Activated T-cell treated with anti-CD3 and anti-CD28 coated beads, Interleukin-2, amount 50 U/mL, for 48 hours (primary cell): ENCODE data around the gene TTC33.
"Not testable (repeated sequence)": the region's sequence is repeated elsewhere in the genome, so short reads cannot be mapped to it uniquely, and the experiment has no call there.

Experiments
- DNase-seq, 2 experiments: peaks; one replicate each; pipeline ENCODE4 v3.0.0-alpha.2; 2020

The TTC33 gene

GRCh38 chr5:40605295-40605958, 150.3 kb downstream of the TTC33 start:
- no peak for DNase-seq

GRCh38 chr5:40603378-40603777, 152.4 kb downstream of the TTC33 start:
- no peak for DNase-seq

GRCh38 chr5:40601198-40601868, 154.4 kb downstream of the TTC33 start:
- DNase-seq = no peak

GRCh38 chr5:40600383-40600782, 155.4 kb downstream of the TTC33 start:
- no peak for DNase-seq

GRCh38 chr5:40599676-40600075, 156.1 kb downstream of the TTC33 start:
- DNase-seq = no peak

- no peak for DNase-seq
Measured at GRCh38 chr5:40594811-40595210, 160.9 kb downstream of the TTC33 start.

- DNase-seq = not testable (repeated sequence)
Measured at GRCh38 chr5:40591727-40592396, 163.9 kb downstream of the TTC33 start.

GRCh38 chr5:40587376-40587775, 168.4 kb downstream of the TTC33 start:
- DNase-seq = no peak

- no peak for DNase-seq
Measured at GRCh38 chr5:40585537-40586267, 170.1 kb downstream of the TTC33 start.

GRCh38 chr5:40584054-40584453, 171.7 kb downstream of the TTC33 start:
- DNase-seq = no peak

GRCh38 chr5:40578501-40579451, 177.0 kb downstream of the TTC33 start:
- peak; percentile 73 to 77 for DNase-seq

- no peak for DNase-seq
Measured at GRCh38 chr5:40577718-40578117, 178.0 kb downstream of the TTC33 start.

GRCh38 chr5:40575921-40576320, 179.8 kb downstream of the TTC33 start:
- DNase-seq = no peak

GRCh38 chr5:40575411-40575810, 180.3 kb downstream of the TTC33 start:
- no peak for DNase-seq

- no peak for DNase-seq
Measured at GRCh38 chr5:40572937-40573336, 182.8 kb downstream of the TTC33 start.

GRCh38 chr5:40572391-40572790, 183.4 kb downstream of the TTC33 start:
- no peak for DNase-seq

GRCh38 chr5:40571729-40572128, 184.0 kb downstream of the TTC33 start:
- no peak for DNase-seq

- no peak for DNase-seq
Measured at GRCh38 chr5:40570408-40571129, 185.2 kb downstream of the TTC33 start.

GRCh38 chr5:40569546-40570270, 186.1 kb downstream of the TTC33 start:
- no peak for DNase-seq

- DNase-seq = no peak
Measured at GRCh38 chr5:40568548-40568947, 187.2 kb downstream of the TTC33 start.

- DNase-seq = not testable (repeated sequence)
Measured at GRCh38 chr5:40563173-40563572, 192.6 kb downstream of the TTC33 start.
